CD14-positive monocyte (primary cell): ENCODE results near the gene ABCC4. TPM values are rescaled to one million over a fixed set of nuclear protein-coding genes. Genes with fewer than 3 reads are reported as not detected.
A peak's percentile ranks its signal among the peaks of the same experiment; 100 is the strongest.

ENCODE experiments used
- DNase-seq, 3 donors: peaks; one replicate each; pipeline ENCODE4 v3.0.0-alpha.2; 2011 to 2022
- H2AFZ ChIP-seq: 2 replicates; pipeline ENCODE4 v1.6.0; 2012; ENCODE audit warnings: mild to moderate bottlenecking, low read depth, low read length, inconsistent platforms; ENCODE audit not compliant: insufficient read depth, poor library complexity, severe bottlenecking
- H3K27ac ChIP-seq, 2 donors: 1 replicate in 1 of 2; 2 replicates in 1 of 2; pipeline ENCODE4 v1.5.1; 2012 to 2013; ENCODE audit warnings: low read length in 2 of 2, control low read depth in 1 of 2, inconsistent platforms in 1 of 2, low read depth in 1 of 2, mild to moderate bottlenecking in 1 of 2
- H3K27me3 ChIP-seq, 2 donors: one replicate each; pipeline versions ENCODE4 v1.6.0 to v1.6.1; 2011 to 2013; ENCODE audit warnings: low read length in 2 of 2; ENCODE audit not compliant: control insufficient read depth in 2 of 2, insufficient read depth in 2 of 2
- H3K36me3 ChIP-seq, 2 donors: replicated peaks in 1 of 2; 1 replicate in 1 of 2; 2 replicates in 1 of 2; pipeline versions ENCODE4 v1.5.1 to v1.6.1; 2012 to 2013; ENCODE audit warnings: low read length in 2 of 2, control low read depth in 1 of 2, inconsistent platforms in 1 of 2, mild to moderate bottlenecking in 1 of 2; ENCODE audit not compliant: insufficient read depth in 2 of 2, control insufficient read depth in 1 of 2
- H3K4me1 ChIP-seq, 2 donors: 1 replicate in 1 of 2; 2 replicates in 1 of 2; pipeline versions ENCODE4 v1.5.1 to v1.6.1; 2012 to 2013; ENCODE audit warnings: low read length in 2 of 2, control low read depth in 1 of 2, inconsistent platforms in 1 of 2, mild to moderate bottlenecking in 1 of 2, moderate library complexity in 1 of 2; ENCODE audit not compliant: insufficient read depth in 2 of 2, control insufficient read depth in 1 of 2
- H3K4me2 ChIP-seq: replicated peaks from 2 replicates; pipeline ENCODE3; 2012; ENCODE audit warnings: low read length, moderate library complexity, mild to moderate bottlenecking; ENCODE audit not compliant: poor library complexity, severe bottlenecking; ENCODE audit errors: extremely low read depth
- H3K4me3 ChIP-seq, 3 experiments: fragments of 200-600 bp in 1 of 3; sonication (generic) in 1 of 3; replicated peaks in 1 of 3; 1 replicate in 2 of 3; 2 replicates in 1 of 3; pipeline ENCODE4 v1.5.1; 2011 to 2013; ENCODE audit warnings: low read length in 3 of 3, mild to moderate bottlenecking in 3 of 3, control low read depth in 2 of 3, low read depth in 2 of 3, inconsistent platforms in 1 of 3, moderate library complexity in 1 of 3
- H3K79me2 ChIP-seq: 2 replicates; pipeline ENCODE4 v1.6.0; 2012; ENCODE audit warnings: mild to moderate bottlenecking, control low read depth, inconsistent platforms, low read length, moderate library complexity; ENCODE audit not compliant: insufficient read depth
- H3K9ac ChIP-seq: 2 replicates; pipeline ENCODE4 v1.6.0; 2017; ENCODE audit warnings: low read length, mild to moderate bottlenecking; ENCODE audit not compliant: insufficient read depth, poor library complexity, severe bottlenecking
- H3K9me3 ChIP-seq, 2 donors: replicated peaks in 1 of 2; 1 replicate in 1 of 2; 2 replicates in 1 of 2; pipeline versions ENCODE4 v1.5.1 to v1.6.1; 2012 to 2013; ENCODE audit warnings: low read length in 2 of 2, control low read depth in 1 of 2; ENCODE audit not compliant: control insufficient read depth in 1 of 2, insufficient read depth in 1 of 2
- H4K20me1 ChIP-seq: 2 replicates; pipeline ENCODE4 v1.6.0; 2012; ENCODE audit warnings: mild to moderate bottlenecking, low read length, control low read depth, moderate library complexity; ENCODE audit not compliant: insufficient read depth
- H3K27ac Mint-ChIP-seq, 7 donors: one replicate each; pipeline ENCODE4 v1.8.0; 2020; ENCODE audit warnings: mild to moderate bottlenecking in 7 of 7, mixed read lengths in 7 of 7, moderate library complexity in 6 of 7, inconsistent platforms in 2 of 7
- H3K27me3 Mint-ChIP-seq, 3 donors: one replicate each; pipeline ENCODE4 v1.8.0; 2021 to 2022; ENCODE audit warnings: low read depth in 3 of 3, mild to moderate bottlenecking in 3 of 3, mixed read lengths in 3 of 3, moderate library complexity in 3 of 3, inconsistent platforms in 1 of 3
- H3K36me3 Mint-ChIP-seq, 2 donors: one replicate each; pipeline ENCODE4 v1.8.0; 2020; ENCODE audit warnings: mixed read lengths in 2 of 2, inconsistent platforms in 1 of 2, mild to moderate bottlenecking in 1 of 2
- H3K4me1 Mint-ChIP-seq: one replicate; pipeline ENCODE4 v1.8.0; 2020; ENCODE audit warnings: mild to moderate bottlenecking, mixed read lengths
- H3K4me3 Mint-ChIP-seq, 2 donors: one replicate each; pipeline ENCODE4 v1.8.0; 2020; ENCODE audit warnings: mild to moderate bottlenecking in 2 of 2, mixed read lengths in 2 of 2, moderate library complexity in 1 of 2
- H3K9me3 Mint-ChIP-seq, 7 donors: one replicate each; pipeline ENCODE4 v1.8.0; 2020 to 2022; ENCODE audit warnings: mixed read lengths in 7 of 7, mild to moderate bottlenecking in 6 of 7, moderate library complexity in 6 of 7, inconsistent platforms in 2 of 7
- WGBS: methylation state at CpG from one replicate; pipeline ENCODE4 v1.1.5; 2013; ENCODE audit warnings: missing lambda C conversion rate; ENCODE audit not compliant: insufficient coverage; 5-methylcytosine and 5-hydroxymethylcytosine counted together
- intact Hi-C, 2 donors: fragments of 100-400 bp; cut with micrococcal nuclease; formaldehyde crosslinking; loops; one replicate each; pipeline versions ENCODE4 v1.15.0 to v1.15.1; 2023
- polyA plus RNA-seq, 3 donors: library from polyadenylated mRNA; depleted of rRNA in 1 of 3; unstranded in 2 of 3; stranded (reverse) in 1 of 3; fragments of 300-500 nt in 2 of 3; fragments of >200 nt in 1 of 3; fragmentation: Illumina TruSeq in 2 of 3; gene quantifications; 1 replicate in 2 of 3; 2 replicates in 1 of 3; pipeline ENCODE4 v1.2.3, GENCODE V29; 2012 to 2021
- TF ChIP-seq, protein P1 (sequence below): fragments of 200-600 bp; IDR thresholded peaks from one replicate; pipeline ENCODE4 v1.8.0; 2022; ENCODE audit warnings: antibody characterized with exemption, mild to moderate bottlenecking

The ABCC4 gene
- polyA plus RNA-seq, 3 donors: 0.96 to 2.5 (median 1.7) TPM

DNA sequence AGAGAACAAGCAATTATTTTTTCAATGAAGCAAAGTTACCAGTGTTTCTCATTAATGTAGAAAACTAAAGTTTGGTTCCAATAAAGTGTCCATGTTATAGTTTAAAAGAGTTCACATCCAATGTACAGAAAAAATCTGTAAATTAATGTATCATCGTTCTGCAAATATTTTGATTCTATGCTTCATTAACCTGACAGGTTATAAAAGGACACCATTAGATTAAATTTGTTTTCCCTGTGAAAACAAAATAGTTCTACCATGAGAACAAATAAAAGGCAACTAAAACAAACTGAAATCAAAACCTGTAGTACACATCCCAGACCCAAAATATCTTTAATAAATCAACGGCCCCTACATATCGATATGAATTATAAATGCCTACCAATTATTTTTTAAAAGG is 85.1 kb downstream of the ABCC4 start:
- DNase-seq: no peak
- TF ChIP-seq, protein P1, sequence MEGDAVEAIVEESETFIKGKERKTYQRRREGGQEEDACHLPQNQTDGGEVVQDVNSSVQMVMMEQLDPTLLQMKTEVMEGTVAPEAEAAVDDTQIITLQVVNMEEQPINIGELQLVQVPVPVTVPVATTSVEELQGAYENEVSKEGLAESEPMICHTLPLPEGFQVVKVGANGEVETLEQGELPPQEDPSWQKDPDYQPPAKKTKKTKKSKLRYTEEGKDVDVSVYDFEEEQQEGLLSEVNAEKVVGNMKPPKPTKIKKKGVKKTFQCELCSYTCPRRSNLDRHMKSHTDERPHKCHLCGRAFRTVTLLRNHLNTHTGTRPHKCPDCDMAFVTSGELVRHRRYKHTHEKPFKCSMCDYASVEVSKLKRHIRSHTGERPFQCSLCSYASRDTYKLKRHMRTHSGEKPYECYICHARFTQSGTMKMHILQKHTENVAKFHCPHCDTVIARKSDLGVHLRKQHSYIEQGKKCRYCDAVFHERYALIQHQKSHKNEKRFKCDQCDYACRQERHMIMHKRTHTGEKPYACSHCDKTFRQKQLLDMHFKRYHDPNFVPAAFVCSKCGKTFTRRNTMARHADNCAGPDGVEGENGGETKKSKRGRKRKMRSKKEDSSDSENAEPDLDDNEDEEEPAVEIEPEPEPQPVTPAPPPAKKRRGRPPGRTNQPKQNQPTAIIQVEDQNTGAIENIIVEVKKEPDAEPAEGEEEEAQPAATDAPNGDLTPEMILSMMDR: no peak
- no peaks in the 10 kb centered on the region for H3K9me3 ChIP-seq
- H3K4me1 ChIP-seq: peaks cover 5 to 6% of the 10 kb centered on the region in 2 donors
- H3K4me2 ChIP-seq: no peak overlapping the region
- no peak overlapping the region for H3K27ac ChIP-seq
- peaks cover 11% of the 10 kb centered on the region for H3K4me1 Mint-ChIP-seq
- H3K4me3 Mint-ChIP-seq: no peak overlapping the region
- H3K9me3 Mint-ChIP-seq: no peaks in the 10 kb centered on the region
- no peaks in the 10 kb centered on the region for H4K20me1 ChIP-seq
- WGBS: no CpG with 5 or more reads among the region's 3 CpGs
- intact Hi-C loops: no loop called here
- no peak overlapping the region for H3K9ac ChIP-seq
- H3K79me2 ChIP-seq: no peaks in the 10 kb centered on the region
- peaks cover 6 to 9% of the 10 kb centered on the region in 2 donors for H3K36me3 Mint-ChIP-seq
- no peak overlapping the region for H2AFZ ChIP-seq
- H3K4me3 ChIP-seq: no peak overlapping the region
- H3K27me3 ChIP-seq: no peaks in the 10 kb centered on the region
- H3K27me3 Mint-ChIP-seq: peaks cover 0 to 2% (median 0%) of the 10 kb centered on the region in 3 donors
- H3K36me3 ChIP-seq: no peaks in the 10 kb centered on the region
- no peak overlapping the region for H3K27ac Mint-ChIP-seq

DNA sequence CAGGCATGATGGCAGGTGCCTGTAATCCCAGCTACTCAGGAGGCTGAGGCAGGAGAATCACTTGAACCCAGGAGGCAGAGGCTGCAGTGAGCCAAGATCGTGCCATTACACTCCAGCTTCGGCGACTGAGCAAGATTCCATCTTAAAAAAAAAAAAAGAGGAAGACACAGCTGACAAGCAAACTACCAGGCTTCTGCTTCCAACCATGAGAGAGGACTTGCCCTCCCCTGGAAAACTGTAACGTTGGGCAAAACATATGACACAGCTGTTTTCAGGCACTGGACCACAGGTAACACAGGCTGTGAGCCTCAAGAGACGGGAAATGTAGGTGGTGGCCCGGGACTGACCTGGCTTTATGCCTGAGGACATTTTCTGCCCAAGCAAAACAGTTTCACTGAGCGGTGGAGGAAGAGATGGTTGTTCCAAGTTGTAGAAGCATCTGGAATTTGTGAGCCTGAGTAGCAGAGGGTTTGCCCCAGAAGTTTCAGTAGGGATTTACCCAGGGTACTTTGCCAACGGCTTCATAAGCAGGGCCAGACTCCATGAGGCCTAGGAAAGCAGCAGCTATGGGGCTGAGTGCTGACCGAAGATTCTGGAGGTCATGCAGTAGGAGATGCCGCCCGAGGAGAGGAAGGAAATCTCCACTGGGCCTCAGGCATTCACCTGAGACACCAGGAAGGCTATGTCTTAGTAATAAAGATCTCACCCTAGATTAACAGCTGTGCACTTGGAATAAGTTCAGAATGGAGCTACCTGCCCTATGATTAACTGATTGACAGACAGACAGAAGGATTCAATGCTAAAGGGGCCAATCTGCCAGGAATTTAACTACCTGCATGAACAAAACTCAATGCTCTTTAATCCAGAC is 88.0 kb downstream of the ABCC4 start:
- TF ChIP-seq, protein P1: no peak
- H3K9me3 Mint-ChIP-seq: no peaks in the 10 kb centered on the region
- Histone ChIP-seq H3K27me3 (no peaks in the 10 kb centered on the region), H3K36me3 (no peaks in the 10 kb centered on the region), H3K4me1 (peaks cover 5 to 6% of the 10 kb centered on the region in 2 donors), H4K20me1 (no peaks in the 10 kb centered on the region), H3K9ac (no peak overlapping the region), H2AFZ (peak overlapping the region; percentile 72), H3K79me2 (no peaks in the 10 kb centered on the region), H3K9me3 (no peaks in the 10 kb centered on the region), H3K4me2 (peak overlapping the region; percentile 21), H3K27ac (peak overlapping the region in 1 of 2 donors; percentile 61), H3K4me3 (peak overlapping the region in 1 of 3 experiments; percentile 11)
- H3K27me3 Mint-ChIP-seq: no peaks in the 10 kb centered on the region
- 52% methylated on average over 9 of the region's 11 CpGs for WGBS
- peak overlapping the region; percentile 20 to 66 for H3K4me3 Mint-ChIP-seq
- peak overlapping the region; percentile 16 to 83 (median 58) for H3K27ac Mint-ChIP-seq
- intact Hi-C loops: no loop called here
- peaks cover 11% of the 10 kb centered on the region for H3K4me1 Mint-ChIP-seq
- H3K36me3 Mint-ChIP-seq: peaks cover 0 to 3% of the 10 kb centered on the region in 2 donors
- DNase-seq: no peak
